Gastroesophageal sphincter (tissue), 4 donors: ENCODE measurements around the gene PGLYRP4. TPM values are rescaled to one million over a fixed set of nuclear protein-coding genes. Genes with fewer than 3 reads are reported as not detected.

ENCODE experiments used
- ATAC-seq: fragments of 150-250 bp; one replicate; pipeline ENCODE4 v1.9.1; 2016; ENCODE audit warnings: mild to moderate bottlenecking, moderate library complexity
- H3K27ac ChIP-seq, 4 donors: fragments of 200-600 bp; sonication (generic) in 3 of 4; 1 replicate in 3 of 4; 2 replicates in 1 of 4; pipeline ENCODE4 v1.5.1; 2016 to 2019
- H3K27me3 ChIP-seq: fragments of 200-600 bp; sonication (generic); one replicate; pipeline ENCODE4 v1.5.1; 2019
- H3K36me3 ChIP-seq, 2 donors: fragments of 200-600 bp; sonication (generic); one replicate each; pipeline ENCODE4 v1.5.1; 2019; ENCODE audit warnings: control low read depth in 1 of 2
- H3K4me1 ChIP-seq, 3 donors: fragments of 200-600 bp; sonication (generic); 1 replicate in 2 of 3; 2 replicates in 1 of 3; pipeline ENCODE4 v1.5.1; 2016 to 2019; ENCODE audit warnings: control low read depth in 2 of 3
- H3K4me3 ChIP-seq, 2 donors: fragments of 200-600 bp; sonication (generic); one replicate each; pipeline ENCODE4 v1.5.1; 2019; ENCODE audit warnings: mild to moderate bottlenecking in 1 of 2, moderate library complexity in 1 of 2
- H3K9me3 ChIP-seq, 3 donors: fragments of 200-600 bp; sonication (generic); one replicate each; pipeline ENCODE4 v1.5.1; 2017 to 2019; ENCODE audit warnings: control low read depth in 2 of 3
- EP300 ChIP-seq: sonication (generic); formaldehyde crosslinking; IDR thresholded peaks from one replicate; pipeline ENCODE4 v1.6.1; 2017; ENCODE audit warnings: antibody characterized with exemption, mild to moderate bottlenecking
- POLR2A ChIP-seq, 2 donors: fragments of 450-650 bp; IDR thresholded peaks; one replicate each; pipeline ENCODE4 v1.6.1; 2017; ENCODE audit warnings: antibody characterized with exemption in 2 of 2, mild to moderate bottlenecking in 2 of 2, moderate library complexity in 1 of 2
- POLR2AphosphoS5 ChIP-seq: sonication (generic); formaldehyde crosslinking; IDR thresholded peaks from one replicate; pipeline ENCODE4 v1.6.1; 2017; ENCODE audit warnings: antibody characterized with exemption
- WGBS, 2 donors: methylation state at CpG; one replicate each; pipeline ENCODE4 v1.1.5; 2018; ENCODE audit warnings: low coverage in 1 of 2; 5-methylcytosine and 5-hydroxymethylcytosine counted together
- total RNA-seq, 4 donors: library from RNA; depleted of rRNA; stranded (reverse); fragments of >200 nt; gene quantifications; one replicate each; pipeline ENCODE4 v1.1.0, GENCODE V29; 2016
- TF ChIP-seq, protein P1 (sequence below), 4 experiments: fragments of 200-600 bp in 2 of 4; fragments of 450-650 bp in 2 of 4; sonication (generic) in 1 of 4; IDR thresholded peaks; one replicate each; pipeline ENCODE4 v1.5.1; 2017 to 2019; ENCODE audit warnings: antibody characterized with exemption in 4 of 4, mild to moderate bottlenecking in 2 of 4, moderate library complexity in 2 of 4

PGLYRP4 gene
- total RNA-seq, 4 donors from 2014 or later = not detected

DNA sequence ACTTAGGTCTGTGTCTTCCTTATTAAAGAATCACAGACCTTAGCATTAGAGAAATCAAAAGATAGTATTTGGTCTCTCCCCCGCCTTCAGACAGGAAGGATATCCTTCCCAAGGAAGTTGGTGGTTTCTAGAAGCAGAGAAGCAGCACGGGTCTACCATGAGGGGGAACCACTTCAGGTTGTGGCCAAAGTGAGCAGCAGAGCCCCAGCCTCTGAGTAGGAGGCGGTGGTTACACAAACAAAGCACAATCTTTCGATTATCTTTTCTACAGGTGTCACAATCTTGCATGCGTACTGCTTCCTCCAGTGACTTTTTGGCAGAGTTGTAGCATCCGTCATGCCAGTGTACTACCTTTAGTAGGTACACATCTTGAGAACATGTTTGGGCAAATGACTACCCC is 8.8 kb downstream of the PGLYRP4 start:
- Histone ChIP-seq H3K4me3 (no peak overlapping the region), H3K9me3 (no peaks in the 10 kb centered on the region), H3K27me3 (peaks cover 33% of the 10 kb centered on the region), H3K36me3 (no peaks in the 10 kb centered on the region), H3K4me1 (no peaks in the 10 kb centered on the region), H3K27ac (no peak overlapping the region)
- no peak for ATAC-seq
- 67 to 71% methylated on average over 5 of the region's 6 CpGs for WGBS, 2 donors
- TF ChIP-seq POLR2AphosphoS5 (no peak), POLR2A (IDR thresholded peaks at IDR 0.05) (no peak), EP300 (no peak)
- TF ChIP-seq, protein P1, sequence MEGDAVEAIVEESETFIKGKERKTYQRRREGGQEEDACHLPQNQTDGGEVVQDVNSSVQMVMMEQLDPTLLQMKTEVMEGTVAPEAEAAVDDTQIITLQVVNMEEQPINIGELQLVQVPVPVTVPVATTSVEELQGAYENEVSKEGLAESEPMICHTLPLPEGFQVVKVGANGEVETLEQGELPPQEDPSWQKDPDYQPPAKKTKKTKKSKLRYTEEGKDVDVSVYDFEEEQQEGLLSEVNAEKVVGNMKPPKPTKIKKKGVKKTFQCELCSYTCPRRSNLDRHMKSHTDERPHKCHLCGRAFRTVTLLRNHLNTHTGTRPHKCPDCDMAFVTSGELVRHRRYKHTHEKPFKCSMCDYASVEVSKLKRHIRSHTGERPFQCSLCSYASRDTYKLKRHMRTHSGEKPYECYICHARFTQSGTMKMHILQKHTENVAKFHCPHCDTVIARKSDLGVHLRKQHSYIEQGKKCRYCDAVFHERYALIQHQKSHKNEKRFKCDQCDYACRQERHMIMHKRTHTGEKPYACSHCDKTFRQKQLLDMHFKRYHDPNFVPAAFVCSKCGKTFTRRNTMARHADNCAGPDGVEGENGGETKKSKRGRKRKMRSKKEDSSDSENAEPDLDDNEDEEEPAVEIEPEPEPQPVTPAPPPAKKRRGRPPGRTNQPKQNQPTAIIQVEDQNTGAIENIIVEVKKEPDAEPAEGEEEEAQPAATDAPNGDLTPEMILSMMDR (IDR thresholded peaks at IDR 0.05) = no peak

GRCh38 chr1:153337980-153338853 is 10.4 kb downstream of the PGLYRP4 start:
- Histone ChIP-seq H3K4me1 (no peaks in the 10 kb centered on the region), H3K9me3 (no peaks in the 10 kb centered on the region), H3K27ac (no peak overlapping the region), H3K27me3 (peaks cover 24% of the 10 kb centered on the region), H3K36me3 (no peaks in the 10 kb centered on the region), H3K4me3 (no peak overlapping the region)
- TF ChIP-seq, protein P1 (IDR thresholded peaks at IDR 0.05) = no peak
- no peak for TF ChIP-seq POLR2AphosphoS5
- TF ChIP-seq POLR2A (IDR thresholded peaks at IDR 0.05) = no peak
- no peak for TF ChIP-seq EP300
- no peak for ATAC-seq
- WGBS, 2 donors = 57 to 61% methylated on average over 8 of the region's 8 CpGs

DNA sequence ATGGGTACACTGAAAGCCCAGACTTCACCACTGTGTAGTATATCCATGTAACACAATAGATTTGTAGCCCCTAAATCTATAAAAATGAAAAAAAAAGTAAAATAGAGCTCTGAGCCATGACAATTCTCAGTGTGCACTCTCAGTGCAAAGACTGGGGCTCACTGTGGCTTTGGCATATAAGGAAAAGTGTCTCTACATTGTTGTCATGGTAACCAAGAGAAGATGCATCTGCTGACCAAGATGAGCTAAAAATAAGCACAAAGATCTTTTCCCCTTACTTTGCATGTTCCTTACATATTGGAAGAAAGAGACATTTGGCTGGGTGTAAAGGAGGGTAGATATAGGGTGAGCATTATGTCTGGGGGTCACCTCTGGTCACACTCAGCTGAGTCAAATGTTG is 12.0 kb downstream of the PGLYRP4 start:
- TF ChIP-seq POLR2A (IDR thresholded peaks at IDR 0.05) = no peak
- TF ChIP-seq, protein P1 (IDR thresholded peaks at IDR 0.05) = no peak
- no peak for TF ChIP-seq POLR2AphosphoS5
- TF ChIP-seq EP300 = no peak
- ATAC-seq = no peak
- Histone ChIP-seq H3K27me3 (peaks cover 24% of the 10 kb centered on the region), H3K27ac (no peak overlapping the region), H3K4me3 (no peak overlapping the region), H3K36me3 (no peaks in the 10 kb centered on the region), H3K4me1 (no peaks in the 10 kb centered on the region), H3K9me3 (peaks cover 0 to 9% (median 0%) of the 10 kb centered on the region in 3 donors)

DNA sequence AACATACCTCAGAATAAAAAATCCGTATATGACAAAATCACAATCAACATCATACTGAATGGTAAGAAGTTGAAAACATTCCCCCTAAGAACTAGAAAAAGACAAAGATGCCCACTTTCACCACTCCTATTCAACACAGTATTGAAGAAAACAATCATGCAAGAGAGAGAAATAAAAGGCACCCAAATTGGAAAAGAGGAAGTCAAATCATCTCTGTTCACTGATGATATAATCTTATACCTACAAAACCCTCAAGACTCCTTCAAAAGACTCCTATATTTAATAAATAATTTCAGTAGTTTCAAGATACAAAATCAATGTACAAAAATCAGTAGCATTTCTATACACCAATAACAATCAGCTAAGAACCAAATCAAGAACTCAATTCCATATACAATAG is 14.7 kb downstream of the PGLYRP4 start:
- ATAC-seq = no peak
- no peak overlapping the region for H3K27ac ChIP-seq
- H3K9me3 ChIP-seq = peaks cover 0 to 33% (median 0%) of the 10 kb centered on the region in 3 donors
- peaks cover 11% of the 10 kb centered on the region for H3K27me3 ChIP-seq
- no peaks in the 10 kb centered on the region for H3K4me1 ChIP-seq
- no peak overlapping the region for H3K4me3 ChIP-seq
- 78 to 87% methylated on average over 1 of the region's 1 CpG for WGBS, 2 donors
- TF ChIP-seq EP300 (no peak), POLR2AphosphoS5 (no peak), POLR2A (IDR thresholded peaks at IDR 0.05) (no peak)
- TF ChIP-seq, protein P1 (IDR thresholded peaks at IDR 0.05) = no peak
- H3K36me3 ChIP-seq = no peaks in the 10 kb centered on the region

GRCh38 chr1:153324912-153325311 is 23.7 kb downstream of the PGLYRP4 start:
- H3K4me1 ChIP-seq = no peaks in the 10 kb centered on the region
- no peak overlapping the region for H3K27ac ChIP-seq
- TF ChIP-seq, protein P1 (IDR thresholded peaks at IDR 0.05) = no peak
- TF ChIP-seq POLR2AphosphoS5 (no peak), POLR2A (IDR thresholded peaks at IDR 0.05) (no peak), EP300 (no peak)
- H3K9me3 ChIP-seq = peaks cover 0 to 65% (median 0%) of the 10 kb centered on the region in 3 donors
- H3K27me3 ChIP-seq = peaks cover 12% of the 10 kb centered on the region
- H3K36me3 ChIP-seq = no peaks in the 10 kb centered on the region
- H3K4me3 ChIP-seq = no peak overlapping the region
- ATAC-seq = no peak
